ENCODE results near the gene LRFN2. TPM values are rescaled to one million over a fixed set of nuclear protein-coding genes. Genes with fewer than 3 reads are reported as not detected.

Gene LRFN2
- polyA plus RNA-seq, 3 donors from 2014 or later, result 0.67 to 1.8 (median 0.87) TPM

GRCh38 chr6:40369891-40370290 lies 217.3 kb downstream of the LRFN2 start:
- peak; percentile 42 to 51 (median 43) for DNase-seq
- peak overlapping the region; percentile 81 to 90 (median 86) for H3K27ac Mint-ChIP-seq
- H3K4me3 Mint-ChIP-seq, result peak overlapping the region; percentile 64 to 83 (median 69)
- peaks cover 4 to 32% (median 21%) of the 10 kb centered on the region in 6 donors for H3K9me3 Mint-ChIP-seq
- H3K36me3 Mint-ChIP-seq, result peaks cover 0 to 10% (median 6%) of the 10 kb centered on the region in 3 donors
- H3K27me3 Mint-ChIP-seq (ENCODE audit: low read depth in 3 of 3), result peaks cover 0 to 3% (median 0%) of the 10 kb centered on the region in 3 donors
- peaks cover 43 to 50% of the 10 kb centered on the region in 2 donors for H3K4me1 Mint-ChIP-seq

GRCh38 chr6:40369042-40369441 lies 218.1 kb downstream of the LRFN2 start:
- peaks cover 0 to 3% (median 0%) of the 10 kb centered on the region in 3 donors for H3K27me3 Mint-ChIP-seq (ENCODE audit: low read depth in 3 of 3)
- H3K4me1 Mint-ChIP-seq, result peaks cover 41 to 48% of the 10 kb centered on the region in 2 donors
- H3K4me3 Mint-ChIP-seq, result peak overlapping the region in 4 of 5 donors; percentile 65 to 83 (median 74)
- DNase-seq, result no peak
- H3K36me3 Mint-ChIP-seq, result peaks cover 0 to 11% (median 8%) of the 10 kb centered on the region in 3 donors
- peaks cover 5 to 34% (median 22%) of the 10 kb centered on the region in 6 donors for H3K9me3 Mint-ChIP-seq
- H3K27ac Mint-ChIP-seq, result peak overlapping the region; percentile 36 to 86 (median 83)

DNA sequence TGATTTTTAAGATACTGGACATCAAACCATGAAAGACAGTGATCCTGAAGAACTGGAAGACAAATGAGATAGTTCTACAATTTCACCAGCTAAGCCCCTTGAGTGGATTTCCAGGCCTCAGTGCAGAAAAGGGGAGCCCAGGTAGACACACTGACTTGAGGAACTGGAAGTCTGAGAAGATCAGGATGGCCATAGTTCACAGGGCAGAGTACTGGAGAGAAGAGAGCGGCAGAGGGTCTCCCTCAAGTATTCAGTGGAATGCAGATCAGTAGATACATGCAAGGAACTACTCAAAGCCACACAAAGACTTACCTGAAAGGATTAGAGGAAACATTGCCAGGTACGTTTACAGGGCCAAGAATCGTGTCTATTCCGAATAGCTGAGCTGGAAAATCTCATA lies 224.3 kb downstream of the LRFN2 start:
- peaks cover 0 to 11% (median 5%) of the 10 kb centered on the region in 3 donors for H3K36me3 Mint-ChIP-seq
- H3K4me1 Mint-ChIP-seq, result peaks cover 1 to 3% of the 10 kb centered on the region in 2 donors
- no peak for DNase-seq
- peaks cover 2 to 23% (median 14%) of the 10 kb centered on the region in 6 donors for H3K9me3 Mint-ChIP-seq
- H3K27me3 Mint-ChIP-seq (ENCODE audit: low read depth in 3 of 3), result peaks cover 5 to 10% (median 8%) of the 10 kb centered on the region in 3 donors
- H3K27ac Mint-ChIP-seq, result no peak overlapping the region
- no peak overlapping the region for H3K4me3 Mint-ChIP-seq

- no peak overlapping the region for H3K4me3 Mint-ChIP-seq
- H3K27me3 Mint-ChIP-seq (ENCODE audit: low read depth in 3 of 3), result peaks cover 5 to 10% (median 8%) of the 10 kb centered on the region in 3 donors
- peaks cover 0 to 1% (median under 1%) of the 10 kb centered on the region in 6 donors for H3K9me3 Mint-ChIP-seq
- DNase-seq, result no peak
- H3K27ac Mint-ChIP-seq, result no peak overlapping the region
- peaks cover 0 to 8% (median under 1%) of the 10 kb centered on the region in 3 donors for H3K36me3 Mint-ChIP-seq
- peaks cover 6 to 11% of the 10 kb centered on the region in 2 donors for H3K4me1 Mint-ChIP-seq
These were observed 227.4 kb downstream of the LRFN2 start for GRCh38 chr6:40359808-40360207.

DNA sequence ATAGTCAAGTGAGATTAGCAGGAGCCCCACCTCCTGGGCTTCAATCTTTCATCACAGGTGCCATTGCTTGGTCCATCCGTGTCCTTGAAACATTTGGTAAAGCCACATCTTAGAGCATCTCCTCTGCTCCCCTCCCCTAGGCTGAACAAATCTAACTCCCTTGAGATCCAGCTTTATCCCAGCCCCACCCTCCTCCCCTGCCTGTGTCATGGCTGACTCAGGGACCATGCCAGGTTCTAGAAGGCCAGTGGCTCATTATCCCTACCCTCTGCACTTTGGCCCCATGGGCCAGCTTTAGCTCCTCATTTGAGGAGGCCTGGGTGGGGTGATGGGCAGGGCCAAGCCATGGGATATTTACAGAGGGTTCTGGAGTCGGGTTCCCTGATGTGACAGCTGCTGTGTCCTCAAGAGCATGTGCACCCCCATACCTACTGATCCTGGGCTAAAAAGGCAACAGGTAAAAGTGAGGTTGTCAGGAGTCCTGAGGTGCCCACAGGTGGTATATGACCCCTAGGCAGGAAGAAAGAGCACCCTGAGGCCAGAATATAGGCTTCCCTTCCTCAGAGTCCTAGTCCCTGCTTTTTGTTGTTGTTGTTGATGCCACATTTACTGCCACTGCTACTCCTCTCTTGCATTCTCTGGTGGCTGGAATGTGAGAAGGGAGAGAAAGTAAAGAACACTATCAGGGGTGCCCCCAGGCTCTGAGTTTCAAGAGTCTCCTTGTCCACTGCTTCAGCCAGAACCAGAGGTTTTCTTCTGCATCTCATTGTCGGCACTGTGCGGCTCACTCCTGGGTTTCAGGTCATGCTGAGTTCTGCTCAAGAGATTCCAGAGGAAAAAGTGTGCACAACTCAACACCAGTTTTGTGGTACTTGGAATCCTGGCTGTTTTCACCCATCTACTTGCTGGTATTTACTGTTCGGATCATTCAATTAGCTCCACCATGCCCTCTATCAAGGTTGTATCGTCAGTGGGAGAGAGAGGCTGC lies 228.4 kb downstream of the LRFN2 start:
- peaks cover 6 to 11% of the 10 kb centered on the region in 2 donors for H3K4me1 Mint-ChIP-seq
- no peak overlapping the region for H3K27ac Mint-ChIP-seq
- H3K4me3 Mint-ChIP-seq, result no peak overlapping the region
- no peak for DNase-seq
- H3K9me3 Mint-ChIP-seq, result no peaks in the 10 kb centered on the region
- H3K27me3 Mint-ChIP-seq (ENCODE audit: low read depth in 3 of 3), result peaks cover 5 to 10% (median 8%) of the 10 kb centered on the region in 3 donors
- peaks cover 0 to 7% (median 0%) of the 10 kb centered on the region in 3 donors for H3K36me3 Mint-ChIP-seq

DNA sequence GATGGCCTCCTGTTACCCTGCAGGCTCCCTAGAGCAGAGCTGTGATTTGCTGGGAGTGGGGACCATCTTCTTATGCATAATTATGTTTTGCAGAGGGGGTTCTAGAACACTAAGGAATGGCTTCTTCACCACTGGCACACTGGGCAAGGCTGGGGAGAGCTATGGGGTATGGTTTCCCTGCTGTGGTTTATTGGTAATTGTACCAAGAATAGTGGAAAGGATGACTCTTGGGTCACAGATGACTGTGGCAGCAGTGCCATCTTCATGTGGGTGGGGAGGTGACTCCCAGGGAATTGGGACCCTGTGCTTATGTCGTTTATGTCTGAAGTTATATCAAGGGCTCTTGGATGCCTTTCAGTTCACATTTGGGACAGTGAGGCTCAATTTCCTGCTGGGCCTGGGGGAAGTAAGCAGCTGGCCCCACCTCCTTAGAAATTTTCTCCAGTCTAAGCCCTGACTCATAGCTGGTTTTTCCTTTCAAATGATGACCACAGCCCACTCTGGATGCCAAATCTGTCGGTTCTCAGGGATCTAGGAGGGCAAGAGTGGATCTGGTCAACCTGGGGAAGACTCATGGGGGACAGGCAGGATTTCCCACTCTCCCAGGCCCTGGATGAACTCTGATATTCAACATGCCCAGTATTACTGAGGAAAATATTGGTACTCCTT lies 230.8 kb downstream of the LRFN2 start:
- Mint-ChIP-seq H3K36me3 (peaks cover 0 to 7% (median 0%) of the 10 kb centered on the region in 3 donors), H3K4me3 (no peak overlapping the region)

GRCh38 chr6:40355532-40355931 lies 231.6 kb downstream of the LRFN2 start:
- Mint-ChIP-seq H3K36me3 (peaks cover 0 to 6% (median 0%) of the 10 kb centered on the region in 3 donors), H3K9me3 (no peaks in the 10 kb centered on the region), H3K4me1 (peaks cover 6 to 11% of the 10 kb centered on the region in 2 donors), H3K27ac (no peak overlapping the region), H3K4me3 (no peak overlapping the region), H3K27me3 (ENCODE audit: low read depth in 3 of 3) (peaks cover 1 to 8% (median 1%) of the 10 kb centered on the region in 3 donors)
- no peak for DNase-seq

More for the DNA sequence above, 230.8 kb downstream of the LRFN2 start:
- Mint-ChIP-seq H3K9me3 (no peaks in the 10 kb centered on the region), H3K4me1 (peaks cover 6 to 11% of the 10 kb centered on the region in 2 donors), H3K27ac (no peak overlapping the region), H3K27me3 (ENCODE audit: low read depth in 3 of 3) (peaks cover 2 to 10% (median 3%) of the 10 kb centered on the region in 3 donors)
- no peak for DNase-seq

DNA sequence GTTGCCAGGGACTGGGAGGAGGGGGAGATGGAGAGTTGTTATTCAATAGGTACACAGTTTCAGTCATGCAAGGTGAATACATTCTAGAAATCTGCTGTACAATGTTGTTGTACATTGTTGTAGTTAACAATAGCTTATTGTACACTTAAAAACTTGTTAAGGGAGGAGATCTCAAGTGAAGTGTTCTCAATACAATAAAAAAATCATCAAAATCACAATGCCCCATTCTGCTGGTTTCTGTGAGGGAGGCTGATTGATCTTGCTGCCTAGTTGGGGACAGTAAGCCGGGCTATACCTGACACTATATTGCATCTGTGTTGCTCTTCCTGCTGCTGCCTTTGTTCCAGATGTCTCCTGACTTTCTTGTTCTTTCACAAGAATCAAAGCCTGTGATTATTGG lies 232.1 kb downstream of the LRFN2 start:
- peaks cover 0 to 3% (median 0%) of the 10 kb centered on the region in 3 donors for H3K36me3 Mint-ChIP-seq
- peaks cover 0 to 3% (median 1%) of the 10 kb centered on the region in 3 donors for H3K27me3 Mint-ChIP-seq (ENCODE audit: low read depth in 3 of 3)
- no peak for DNase-seq
- no peaks in the 10 kb centered on the region for H3K9me3 Mint-ChIP-seq
- H3K4me3 Mint-ChIP-seq, result no peak overlapping the region
- H3K4me1 Mint-ChIP-seq, result peaks cover 6 to 11% of the 10 kb centered on the region in 2 donors
- H3K27ac Mint-ChIP-seq, result no peak overlapping the region

DNA sequence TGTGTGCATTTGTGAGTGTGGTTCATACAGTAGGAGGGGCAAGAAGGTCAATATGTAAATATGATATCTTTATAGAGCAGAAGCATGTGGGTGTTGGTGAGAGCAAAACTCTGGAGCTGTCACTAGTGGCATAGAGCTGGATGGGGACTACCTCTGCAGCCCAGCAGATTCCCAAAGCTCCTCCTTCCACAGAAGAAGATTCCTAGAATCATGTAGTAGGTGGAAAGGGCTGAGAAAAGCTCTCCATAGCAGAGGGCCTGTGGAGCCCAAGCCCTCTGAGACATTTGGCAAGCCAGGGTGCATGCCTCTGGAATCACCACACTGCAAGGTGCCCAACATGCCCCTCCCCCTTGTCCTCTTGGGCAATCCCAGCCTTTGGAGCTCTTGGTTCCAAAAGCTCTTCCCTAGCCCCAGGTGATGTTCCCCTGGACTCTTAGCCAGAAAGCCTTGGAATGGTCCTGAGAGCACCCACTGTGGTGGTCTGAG lies 233.2 kb downstream of the LRFN2 start:
- no peak overlapping the region for H3K4me3 Mint-ChIP-seq
- peaks cover 0 to 1% (median 0%) of the 10 kb centered on the region in 3 donors for H3K27me3 Mint-ChIP-seq (ENCODE audit: low read depth in 3 of 3)
- no peak for DNase-seq
- H3K27ac Mint-ChIP-seq, result no peak overlapping the region
- H3K36me3 Mint-ChIP-seq, result peaks cover 0 to 1% (median 0%) of the 10 kb centered on the region in 3 donors
- no peaks in the 10 kb centered on the region for H3K9me3 Mint-ChIP-seq
- peaks cover 6 to 11% of the 10 kb centered on the region in 2 donors for H3K4me1 Mint-ChIP-seq

GRCh38 chr6:40353197-40353966 lies 233.8 kb downstream of the LRFN2 start:
- Mint-ChIP-seq H3K4me1 (peaks cover 6 to 11% of the 10 kb centered on the region in 2 donors), H3K36me3 (no peaks in the 10 kb centered on the region), H3K27me3 (ENCODE audit: low read depth in 3 of 3) (no peaks in the 10 kb centered on the region), H3K4me3 (no peak overlapping the region), H3K9me3 (no peaks in the 10 kb centered on the region), H3K27ac (no peak overlapping the region)
- no peak for DNase-seq

DNA sequence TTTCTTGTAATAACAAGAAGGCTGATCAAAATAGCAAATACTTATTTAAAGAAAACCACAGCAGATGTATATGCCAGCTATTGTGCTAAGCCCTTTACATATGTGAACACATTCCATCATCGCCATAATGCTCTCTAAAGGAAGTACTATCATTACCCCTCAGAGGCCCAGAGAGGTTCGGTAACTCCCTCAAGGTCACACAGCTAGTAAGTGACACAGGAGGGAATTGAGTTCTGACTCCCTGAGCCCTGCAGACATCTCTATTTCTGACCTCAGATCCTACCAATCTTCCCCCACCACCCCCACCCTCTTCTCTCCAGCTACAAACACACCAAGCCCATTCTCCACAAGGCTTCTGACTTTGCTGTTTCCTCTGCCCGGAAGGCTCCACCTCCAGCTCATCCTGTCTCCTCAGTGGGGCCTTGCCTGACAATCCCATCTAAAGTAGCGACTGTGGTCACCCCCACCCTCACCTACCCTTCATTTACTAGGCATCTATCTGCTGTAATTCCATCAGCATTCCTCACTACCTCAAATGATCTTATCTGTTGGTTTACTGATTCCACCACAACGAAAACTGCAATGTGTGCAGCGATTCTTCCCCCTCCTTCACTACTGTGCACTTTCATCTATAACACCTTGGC lies 234.5 kb downstream of the LRFN2 start:
- no peak overlapping the region for H3K27ac Mint-ChIP-seq
- H3K36me3 Mint-ChIP-seq, result no peaks in the 10 kb centered on the region
- DNase-seq, result no peak
- no peak overlapping the region for H3K4me3 Mint-ChIP-seq
- no peaks in the 10 kb centered on the region for H3K27me3 Mint-ChIP-seq (ENCODE audit: low read depth in 3 of 3)
- H3K9me3 Mint-ChIP-seq, result no peaks in the 10 kb centered on the region
- H3K4me1 Mint-ChIP-seq, result peaks cover 6 to 11% of the 10 kb centered on the region in 2 donors

DNA sequence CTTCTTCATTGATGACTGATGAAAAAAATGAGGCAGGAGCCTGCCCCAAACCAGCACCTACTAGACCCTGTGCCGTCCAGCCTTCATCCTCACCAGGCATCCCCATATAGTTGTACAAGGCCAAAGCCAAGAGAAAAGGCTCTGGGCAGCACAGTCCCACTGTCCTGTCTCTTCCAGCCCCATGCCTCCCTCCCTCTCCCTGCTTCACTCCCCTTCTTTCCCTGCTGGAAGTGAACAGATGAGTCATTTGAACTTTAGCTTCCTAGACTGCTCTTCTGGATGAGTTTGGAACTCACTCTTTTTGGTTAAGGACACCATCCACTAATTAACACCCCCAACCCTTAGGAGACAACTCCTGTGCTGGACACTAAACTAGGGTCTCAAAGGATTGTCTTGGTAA lies 235.2 kb downstream of the LRFN2 start:
- Mint-ChIP-seq H3K27me3 (ENCODE audit: low read depth in 3 of 3) (no peaks in the 10 kb centered on the region), H3K36me3 (no peaks in the 10 kb centered on the region), H3K9me3 (no peaks in the 10 kb centered on the region), H3K27ac (no peak overlapping the region), H3K4me1 (peaks cover 6 to 11% of the 10 kb centered on the region in 2 donors), H3K4me3 (no peak overlapping the region)
- no peak for DNase-seq

Measured in immature natural killer cell (primary cell).